Measurements from ENCODE around the gene THUMPD2.
"Not testable (repeated sequence)": the region's sequence is repeated elsewhere in the genome, so short reads cannot be mapped to it uniquely, and the experiment has no call there.

THUMPD2 gene

GRCh38 chr2:39790216-39790818 is 11.3 kb upstream of the THUMPD2 start:
- H3K4me3 ChIP-seq (ENCODE audit: insufficient read depth in 1 of 2, low read depth in 1 of 2, low read length in 2 of 2); H3K36me3 ChIP-seq (ENCODE audit: control insufficient read depth in 1 of 2, insufficient read depth in 2 of 2, low read depth in 1 of 2, low read length in 2 of 2); H3K14ac ChIP-seq (ENCODE audit: low read length in 2 of 2); H3K27me3 ChIP-seq (ENCODE audit: control insufficient read depth in 1 of 2, insufficient read depth in 1 of 2, low read length in 2 of 2); H3K23ac ChIP-seq (ENCODE audit: low read length in 2 of 2); H2AFZ ChIP-seq (ENCODE audit: low read depth, low read length); H3K79me1 ChIP-seq (replicated peaks; ENCODE audit: low read length, poor library complexity, severe bottlenecking); H3K4me2 ChIP-seq (ENCODE audit: low read length, poor library complexity, severe bottlenecking); H4K8ac ChIP-seq (ENCODE audit: low read length); H2BK12ac ChIP-seq (ENCODE audit: low read length in 2 of 2); H3K9me3 ChIP-seq (ENCODE audit: control insufficient read depth, low read length); H2AK5ac ChIP-seq (ENCODE audit: low read length, severe bottlenecking); H3K18ac ChIP-seq (ENCODE audit: low read depth in 1 of 2, low read length in 2 of 2); H3K9ac ChIP-seq (ENCODE audit: low read length); H2BK120ac ChIP-seq (ENCODE audit: low read depth, low read length); H3K27ac ChIP-seq (ENCODE audit: low read length, poor library complexity, severe bottlenecking); H2BK5ac ChIP-seq (ENCODE audit: low read depth, low read length, poor library complexity, severe bottlenecking); H2BK15ac ChIP-seq (ENCODE audit: low read depth, poor library complexity, severe bottlenecking); H4K91ac ChIP-seq (ENCODE audit: low read length); H3K4ac ChIP-seq (ENCODE audit: low read depth in 1 of 2, low read length in 2 of 2); DNase-seq; H3K4me1 ChIP-seq (ENCODE audit: control insufficient read depth, insufficient read depth, low read depth, low read length): not testable (repeated sequence)
- 78% methylated on average over 12 of the region's 12 CpGs for WGBS

- H3K14ac ChIP-seq (ENCODE audit: low read length in 2 of 2): no peak overlapping the region
- no peaks in the 10 kb centered on the region for H3K79me1 ChIP-seq (replicated peaks; ENCODE audit: low read length, poor library complexity, severe bottlenecking)
- no CpG with 5 or more reads among the region's 2 CpGs for WGBS
- no peak overlapping the region for H2BK15ac ChIP-seq (ENCODE audit: low read depth, poor library complexity, severe bottlenecking)
- H2AFZ ChIP-seq (ENCODE audit: low read depth, low read length): no peak overlapping the region
- no peak overlapping the region for H2BK5ac ChIP-seq (ENCODE audit: low read depth, low read length, poor library complexity, severe bottlenecking)
- H3K27me3 ChIP-seq (ENCODE audit: control insufficient read depth in 1 of 2, insufficient read depth in 1 of 2, low read length in 2 of 2): no peaks in the 10 kb centered on the region
- no peak overlapping the region for H3K4ac ChIP-seq (ENCODE audit: low read depth in 1 of 2, low read length in 2 of 2)
- no peak overlapping the region for H3K4me2 ChIP-seq (ENCODE audit: low read length, poor library complexity, severe bottlenecking)
- no peaks in the 10 kb centered on the region for H3K9me3 ChIP-seq (ENCODE audit: control insufficient read depth, low read length)
- H3K27ac ChIP-seq (ENCODE audit: low read length, poor library complexity, severe bottlenecking): no peak overlapping the region
- no peak overlapping the region for H4K91ac ChIP-seq (ENCODE audit: low read length)
- no peaks in the 10 kb centered on the region for H3K36me3 ChIP-seq (ENCODE audit: control insufficient read depth in 1 of 2, insufficient read depth in 2 of 2, low read depth in 1 of 2, low read length in 2 of 2)
- H3K23ac ChIP-seq (ENCODE audit: low read length in 2 of 2): no peak overlapping the region
- peaks cover 3% of the 10 kb centered on the region for H3K4me1 ChIP-seq (ENCODE audit: control insufficient read depth, insufficient read depth, low read depth, low read length)
- DNase-seq: no peak
- no peak overlapping the region for H3K4me3 ChIP-seq (ENCODE audit: insufficient read depth in 1 of 2, low read depth in 1 of 2, low read length in 2 of 2)
- H3K18ac ChIP-seq (ENCODE audit: low read depth in 1 of 2, low read length in 2 of 2): no peak overlapping the region
- no peak overlapping the region for H2AK5ac ChIP-seq (ENCODE audit: low read length, severe bottlenecking)
- H3K9ac ChIP-seq (ENCODE audit: low read length): no peak overlapping the region
- H2BK12ac ChIP-seq (ENCODE audit: low read length in 2 of 2): no peak overlapping the region
- H4K8ac ChIP-seq (ENCODE audit: low read length): no peak overlapping the region
- no peak overlapping the region for H2BK120ac ChIP-seq (ENCODE audit: low read depth, low read length)
Observed at GRCh38 chr2:39787950-39788349, 8.9 kb upstream of the THUMPD2 start.

DNA sequence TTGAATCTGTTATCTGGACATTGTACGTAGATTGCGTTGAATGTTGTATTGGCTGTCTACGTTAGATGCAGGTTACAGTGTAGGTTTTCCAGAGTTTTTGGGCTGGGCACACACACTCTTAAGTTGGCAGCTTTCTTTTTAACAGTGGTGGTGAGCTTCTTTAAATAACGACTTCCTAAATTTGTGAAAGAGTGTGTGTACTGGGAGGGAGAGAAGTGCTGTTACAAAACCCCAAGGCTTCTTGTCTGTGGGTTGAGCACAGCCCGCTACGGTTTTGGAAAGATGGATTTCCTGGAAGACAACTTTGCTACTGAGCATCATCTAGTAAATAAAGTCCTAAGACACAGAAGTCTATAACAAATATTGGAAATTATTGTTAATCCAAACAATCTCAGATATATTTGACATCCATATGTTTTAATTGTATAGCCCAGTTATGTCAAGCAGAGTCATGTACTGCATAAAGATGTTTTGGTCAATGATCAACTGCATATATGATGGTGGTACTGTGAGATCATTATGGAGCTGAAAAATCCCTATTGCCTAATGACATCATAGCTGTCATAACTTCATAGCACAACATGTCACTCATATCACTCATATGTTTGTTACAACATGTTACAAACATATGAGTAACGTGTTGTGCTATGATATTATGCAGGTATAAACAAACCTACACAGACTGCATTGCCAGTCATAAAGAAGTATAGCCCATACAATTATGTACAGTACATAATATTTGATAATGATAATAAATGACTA is 7.9 kb upstream of the THUMPD2 start:
- H3K9me3 ChIP-seq (ENCODE audit: control insufficient read depth, low read length): no peaks in the 10 kb centered on the region
- no peak overlapping the region for H3K27ac ChIP-seq (ENCODE audit: low read length, poor library complexity, severe bottlenecking)
- no peak overlapping the region for H2BK5ac ChIP-seq (ENCODE audit: low read depth, low read length, poor library complexity, severe bottlenecking)
- no peak overlapping the region for H3K18ac ChIP-seq (ENCODE audit: low read depth in 1 of 2, low read length in 2 of 2)
- no peaks in the 10 kb centered on the region for H3K27me3 ChIP-seq (ENCODE audit: control insufficient read depth in 1 of 2, insufficient read depth in 1 of 2, low read length in 2 of 2)
- no peak overlapping the region for H4K91ac ChIP-seq (ENCODE audit: low read length)
- H4K8ac ChIP-seq (ENCODE audit: low read length): no peak overlapping the region
- H3K79me1 ChIP-seq (replicated peaks; ENCODE audit: low read length, poor library complexity, severe bottlenecking): no peaks in the 10 kb centered on the region
- WGBS: 91% methylated on average over 4 of the region's 7 CpGs
- H3K36me3 ChIP-seq (ENCODE audit: control insufficient read depth in 1 of 2, insufficient read depth in 2 of 2, low read depth in 1 of 2, low read length in 2 of 2): no peaks in the 10 kb centered on the region
- no peak overlapping the region for H2AFZ ChIP-seq (ENCODE audit: low read depth, low read length)
- H2BK12ac ChIP-seq (ENCODE audit: low read length in 2 of 2): no peak overlapping the region
- no peak overlapping the region for H3K14ac ChIP-seq (ENCODE audit: low read length in 2 of 2)
- no peak overlapping the region for H3K4ac ChIP-seq (ENCODE audit: low read depth in 1 of 2, low read length in 2 of 2)
- no peak overlapping the region for H2BK120ac ChIP-seq (ENCODE audit: low read depth, low read length)
- no peak overlapping the region for H3K23ac ChIP-seq (ENCODE audit: low read length in 2 of 2)
- no peak overlapping the region for H3K9ac ChIP-seq (ENCODE audit: low read length)
- DNase-seq: no peak
- peaks cover 4% of the 10 kb centered on the region for H3K4me1 ChIP-seq (ENCODE audit: control insufficient read depth, insufficient read depth, low read depth, low read length)
- no peak overlapping the region for H2BK15ac ChIP-seq (ENCODE audit: low read depth, poor library complexity, severe bottlenecking)
- no peak overlapping the region for H3K4me2 ChIP-seq (ENCODE audit: low read length, poor library complexity, severe bottlenecking)
- no peak overlapping the region for H2AK5ac ChIP-seq (ENCODE audit: low read length, severe bottlenecking)
- no peak overlapping the region for H3K4me3 ChIP-seq (ENCODE audit: insufficient read depth in 1 of 2, low read depth in 1 of 2, low read length in 2 of 2)

GRCh38 chr2:39782591-39782990 is 3.5 kb upstream of the THUMPD2 start:
- H4K8ac ChIP-seq (ENCODE audit: low read length): peak overlapping the region; percentile 35
- H2BK15ac ChIP-seq (ENCODE audit: low read depth, poor library complexity, severe bottlenecking): peak overlapping the region; percentile 26
- H2AK5ac ChIP-seq (ENCODE audit: low read length, severe bottlenecking): no peak overlapping the region
- H3K9me3 ChIP-seq (ENCODE audit: control insufficient read depth, low read length): no peaks in the 10 kb centered on the region
- WGBS: 33% methylated on average over 2 of the region's 2 CpGs
- peak overlapping the region; percentile 15 to 28 for H3K18ac ChIP-seq (ENCODE audit: low read depth in 1 of 2, low read length in 2 of 2)
- peaks cover 4% of the 10 kb centered on the region for H3K4me1 ChIP-seq (ENCODE audit: control insufficient read depth, insufficient read depth, low read depth, low read length)
- no peak overlapping the region for H3K9ac ChIP-seq (ENCODE audit: low read length)
- no peaks in the 10 kb centered on the region for H3K27me3 ChIP-seq (ENCODE audit: control insufficient read depth in 1 of 2, insufficient read depth in 1 of 2, low read length in 2 of 2)
- H2BK5ac ChIP-seq (ENCODE audit: low read depth, low read length, poor library complexity, severe bottlenecking): no peak overlapping the region
- DNase-seq: no peak
- H3K4ac ChIP-seq (ENCODE audit: low read depth in 1 of 2, low read length in 2 of 2): peak overlapping the region in 1 of 2 experiments; percentile 73
- H3K14ac ChIP-seq (ENCODE audit: low read length in 2 of 2): no peak overlapping the region
- H3K27ac ChIP-seq (ENCODE audit: low read length, poor library complexity, severe bottlenecking): no peak overlapping the region
- no peaks in the 10 kb centered on the region for H3K79me1 ChIP-seq (replicated peaks; ENCODE audit: low read length, poor library complexity, severe bottlenecking)
- H4K91ac ChIP-seq (ENCODE audit: low read length): peak overlapping the region; percentile 53
- no peak overlapping the region for H2AFZ ChIP-seq (ENCODE audit: low read depth, low read length)
- no peak overlapping the region for H3K4me3 ChIP-seq (ENCODE audit: insufficient read depth in 1 of 2, low read depth in 1 of 2, low read length in 2 of 2)
- no peaks in the 10 kb centered on the region for H3K36me3 ChIP-seq (ENCODE audit: control insufficient read depth in 1 of 2, insufficient read depth in 2 of 2, low read depth in 1 of 2, low read length in 2 of 2)
- peak overlapping the region in 1 of 2 experiments; percentile 28 for H2BK12ac ChIP-seq (ENCODE audit: low read length in 2 of 2)
- no peak overlapping the region for H3K4me2 ChIP-seq (ENCODE audit: low read length, poor library complexity, severe bottlenecking)
- H3K23ac ChIP-seq (ENCODE audit: low read length in 2 of 2): no peak overlapping the region
- no peak overlapping the region for H2BK120ac ChIP-seq (ENCODE audit: low read depth, low read length)

Measured in mesenchymal stem cell (in vitro differentiated cells and primary cell).